ENCODE measurements around the gene EGFLAM.

Gene EGFLAM

GRCh38 chr5:38263983-38264382 lies 5.6 kb downstream of the EGFLAM start:
- no peaks in the 10 kb centered on the region for H3K9me3 ChIP-seq (ENCODE audit: control insufficient read depth, low read length)
- H3K36me3 ChIP-seq (ENCODE audit: control insufficient read depth, insufficient read depth, low read length): no peaks in the 10 kb centered on the region
- no peaks in the 10 kb centered on the region for H3K4me1 ChIP-seq (ENCODE audit: control insufficient read depth, insufficient read depth, low read length)
- WGBS, 2 experiments: 66 to 70% methylated on average over 6 of the region's 6 CpGs
- no peak overlapping the region for H3K27ac ChIP-seq (ENCODE audit: insufficient read depth, low read depth, low read length, poor library complexity, severe bottlenecking)
- no peak overlapping the region for H3K4me3 ChIP-seq (ENCODE audit: insufficient read depth, low read depth, low read length)
- H3K27me3 ChIP-seq (ENCODE audit: control insufficient read depth, insufficient read depth, low read length, poor library complexity, severe bottlenecking): peaks cover 56% of the 10 kb centered on the region

GRCh38 chr5:38265546-38266179 lies 7.3 kb downstream of the EGFLAM start:
- 31 to 36% methylated on average over 13 of the region's 13 CpGs for WGBS, 2 experiments
- Histone ChIP-seq H3K9me3 (ENCODE audit: control insufficient read depth, low read length) (no peaks in the 10 kb centered on the region), H3K4me3 (ENCODE audit: insufficient read depth, low read depth, low read length) (no peak overlapping the region), H3K4me1 (ENCODE audit: control insufficient read depth, insufficient read depth, low read length) (no peaks in the 10 kb centered on the region), H3K27ac (ENCODE audit: insufficient read depth, low read depth, low read length, poor library complexity, severe bottlenecking) (no peak overlapping the region), H3K27me3 (ENCODE audit: control insufficient read depth, insufficient read depth, low read length, poor library complexity, severe bottlenecking) (peaks cover 39% of the 10 kb centered on the region), H3K36me3 (ENCODE audit: control insufficient read depth, insufficient read depth, low read length) (no peaks in the 10 kb centered on the region)

- H3K27ac ChIP-seq (ENCODE audit: insufficient read depth, low read depth, low read length, poor library complexity, severe bottlenecking): no peak overlapping the region
These were observed 9.0 kb downstream of the EGFLAM start for GRCh38 chr5:38267372-38267771.

GRCh38 chr5:38273626-38274025 lies 15.3 kb downstream of the EGFLAM start:
- Histone ChIP-seq H3K4me1 (ENCODE audit: control insufficient read depth, insufficient read depth, low read length) (no peaks in the 10 kb centered on the region), H3K27ac (ENCODE audit: insufficient read depth, low read depth, low read length, poor library complexity, severe bottlenecking) (no peak overlapping the region), H3K27me3 (ENCODE audit: control insufficient read depth, insufficient read depth, low read length, poor library complexity, severe bottlenecking) (no peaks in the 10 kb centered on the region), H3K9me3 (ENCODE audit: control insufficient read depth, low read length) (no peaks in the 10 kb centered on the region), H3K36me3 (ENCODE audit: control insufficient read depth, insufficient read depth, low read length) (no peaks in the 10 kb centered on the region), H3K4me3 (ENCODE audit: insufficient read depth, low read depth, low read length) (no peak overlapping the region)
- 27 to 54% methylated on average over 2 to 3 of the region's 3 CpGs for WGBS, 2 experiments

More at GRCh38 chr5:38267372-38267771, 9.0 kb downstream of the EGFLAM start:
- no peaks in the 10 kb centered on the region for H3K4me1 ChIP-seq (ENCODE audit: control insufficient read depth, insufficient read depth, low read length)
- no peaks in the 10 kb centered on the region for H3K9me3 ChIP-seq (ENCODE audit: control insufficient read depth, low read length)
- no peak overlapping the region for H3K4me3 ChIP-seq (ENCODE audit: insufficient read depth, low read depth, low read length)
- H3K27me3 ChIP-seq (ENCODE audit: control insufficient read depth, insufficient read depth, low read length, poor library complexity, severe bottlenecking): peaks cover 23% of the 10 kb centered on the region
- 90 to 100% methylated on average over 2 of the region's 2 CpGs for WGBS, 2 experiments
- H3K36me3 ChIP-seq (ENCODE audit: control insufficient read depth, insufficient read depth, low read length): no peaks in the 10 kb centered on the region

- WGBS, 2 experiments: 94% methylated on average over 1 of the region's 1 CpG; no CpG with 5 or more reads in 1 of the 2 experiments
These were observed 16.0 kb downstream of the EGFLAM start for GRCh38 chr5:38274370-38274769.

GRCh38 chr5:38284384-38284783 lies 26.0 kb downstream of the EGFLAM start:
- Histone ChIP-seq H3K4me3 (ENCODE audit: insufficient read depth, low read depth, low read length) (no peak overlapping the region), H3K9me3 (ENCODE audit: control insufficient read depth, low read length) (no peaks in the 10 kb centered on the region), H3K4me1 (ENCODE audit: control insufficient read depth, insufficient read depth, low read length) (peaks cover 7% of the 10 kb centered on the region), H3K27me3 (ENCODE audit: control insufficient read depth, insufficient read depth, low read length, poor library complexity, severe bottlenecking) (no peaks in the 10 kb centered on the region), H3K27ac (ENCODE audit: insufficient read depth, low read depth, low read length, poor library complexity, severe bottlenecking) (no peak overlapping the region), H3K36me3 (ENCODE audit: control insufficient read depth, insufficient read depth, low read length) (no peaks in the 10 kb centered on the region)

More at GRCh38 chr5:38274370-38274769, 16.0 kb downstream of the EGFLAM start:
- no peak overlapping the region for H3K27ac ChIP-seq (ENCODE audit: insufficient read depth, low read depth, low read length, poor library complexity, severe bottlenecking)
- no peaks in the 10 kb centered on the region for H3K4me1 ChIP-seq (ENCODE audit: control insufficient read depth, insufficient read depth, low read length)
- no peaks in the 10 kb centered on the region for H3K27me3 ChIP-seq (ENCODE audit: control insufficient read depth, insufficient read depth, low read length, poor library complexity, severe bottlenecking)
- H3K4me3 ChIP-seq (ENCODE audit: insufficient read depth, low read depth, low read length): no peak overlapping the region
- no peaks in the 10 kb centered on the region for H3K9me3 ChIP-seq (ENCODE audit: control insufficient read depth, low read length)
- H3K36me3 ChIP-seq (ENCODE audit: control insufficient read depth, insufficient read depth, low read length): no peaks in the 10 kb centered on the region

GRCh38 chr5:38285226-38285625 lies 26.9 kb downstream of the EGFLAM start:
- 83 to 100% methylated on average over 1 of the region's 2 CpGs for WGBS, 2 experiments
- Histone ChIP-seq H3K4me1 (ENCODE audit: control insufficient read depth, insufficient read depth, low read length) (peaks cover 7% of the 10 kb centered on the region), H3K4me3 (ENCODE audit: insufficient read depth, low read depth, low read length) (no peak overlapping the region), H3K27me3 (ENCODE audit: control insufficient read depth, insufficient read depth, low read length, poor library complexity, severe bottlenecking) (no peaks in the 10 kb centered on the region), H3K9me3 (ENCODE audit: control insufficient read depth, low read length) (no peaks in the 10 kb centered on the region), H3K36me3 (ENCODE audit: control insufficient read depth, insufficient read depth, low read length) (no peaks in the 10 kb centered on the region), H3K27ac (ENCODE audit: insufficient read depth, low read depth, low read length, poor library complexity, severe bottlenecking) (no peak overlapping the region)

GRCh38 chr5:38286002-38286401 lies 27.6 kb downstream of the EGFLAM start:
- 92 to 94% methylated on average over 4 of the region's 4 CpGs for WGBS, 2 experiments
- Histone ChIP-seq H3K27me3 (ENCODE audit: control insufficient read depth, insufficient read depth, low read length, poor library complexity, severe bottlenecking) (no peaks in the 10 kb centered on the region), H3K4me3 (ENCODE audit: insufficient read depth, low read depth, low read length) (no peak overlapping the region), H3K4me1 (ENCODE audit: control insufficient read depth, insufficient read depth, low read length) (peaks cover 7% of the 10 kb centered on the region), H3K27ac (ENCODE audit: insufficient read depth, low read depth, low read length, poor library complexity, severe bottlenecking) (no peak overlapping the region), H3K36me3 (ENCODE audit: control insufficient read depth, insufficient read depth, low read length) (no peaks in the 10 kb centered on the region), H3K9me3 (ENCODE audit: control insufficient read depth, low read length) (no peaks in the 10 kb centered on the region)

- Histone ChIP-seq H3K27ac (ENCODE audit: insufficient read depth, low read depth, low read length, poor library complexity, severe bottlenecking) (no peak overlapping the region), H3K4me3 (ENCODE audit: insufficient read depth, low read depth, low read length) (no peak overlapping the region), H3K4me1 (ENCODE audit: control insufficient read depth, insufficient read depth, low read length) (peaks cover 7% of the 10 kb centered on the region), H3K27me3 (ENCODE audit: control insufficient read depth, insufficient read depth, low read length, poor library complexity, severe bottlenecking) (no peaks in the 10 kb centered on the region), H3K36me3 (ENCODE audit: control insufficient read depth, insufficient read depth, low read length) (no peaks in the 10 kb centered on the region), H3K9me3 (ENCODE audit: control insufficient read depth, low read length) (no peaks in the 10 kb centered on the region)
- 92 to 95% methylated on average over 2 of the region's 2 CpGs for WGBS, 2 experiments
These were observed 28.8 kb downstream of the EGFLAM start for GRCh38 chr5:38287124-38287523.

GRCh38 chr5:38289457-38289856 lies 31.1 kb downstream of the EGFLAM start:
- Histone ChIP-seq H3K27ac (ENCODE audit: insufficient read depth, low read depth, low read length, poor library complexity, severe bottlenecking) (no peak overlapping the region), H3K27me3 (ENCODE audit: control insufficient read depth, insufficient read depth, low read length, poor library complexity, severe bottlenecking) (no peaks in the 10 kb centered on the region), H3K9me3 (ENCODE audit: control insufficient read depth, low read length) (no peaks in the 10 kb centered on the region), H3K36me3 (ENCODE audit: control insufficient read depth, insufficient read depth, low read length) (no peaks in the 10 kb centered on the region), H3K4me1 (ENCODE audit: control insufficient read depth, insufficient read depth, low read length) (peaks cover 5% of the 10 kb centered on the region), H3K4me3 (ENCODE audit: insufficient read depth, low read depth, low read length) (no peak overlapping the region)
- 91 to 98% methylated on average over 4 of the region's 4 CpGs for WGBS, 2 experiments

All from ectodermal cell (in vitro differentiated cells).